Body of pancreas (tissue), 4 donors: ENCODE results near the gene NSL1.
A peak's percentile ranks its signal among the peaks of the same experiment; 100 is the strongest.

Experiments used
- POLR2A ChIP-seq, 3 donors: fragments of 450-650 bp; IDR thresholded peaks; one replicate each; pipeline ENCODE4 v1.6.1; 2016; ENCODE audit warnings: antibody characterized with exemption in 3 of 3, mild to moderate bottlenecking in 2 of 3
- TF ChIP-seq, protein P1 (sequence below), 7 experiments: fragments of 450-650 bp in 4 of 7; fragments of 200-600 bp in 3 of 7; sonication (generic) in 3 of 7; IDR thresholded peaks; one replicate each; pipeline ENCODE4 v1.5.1; 2016 to 2019; ENCODE audit warnings: antibody characterized with exemption in 7 of 7

DNA sequence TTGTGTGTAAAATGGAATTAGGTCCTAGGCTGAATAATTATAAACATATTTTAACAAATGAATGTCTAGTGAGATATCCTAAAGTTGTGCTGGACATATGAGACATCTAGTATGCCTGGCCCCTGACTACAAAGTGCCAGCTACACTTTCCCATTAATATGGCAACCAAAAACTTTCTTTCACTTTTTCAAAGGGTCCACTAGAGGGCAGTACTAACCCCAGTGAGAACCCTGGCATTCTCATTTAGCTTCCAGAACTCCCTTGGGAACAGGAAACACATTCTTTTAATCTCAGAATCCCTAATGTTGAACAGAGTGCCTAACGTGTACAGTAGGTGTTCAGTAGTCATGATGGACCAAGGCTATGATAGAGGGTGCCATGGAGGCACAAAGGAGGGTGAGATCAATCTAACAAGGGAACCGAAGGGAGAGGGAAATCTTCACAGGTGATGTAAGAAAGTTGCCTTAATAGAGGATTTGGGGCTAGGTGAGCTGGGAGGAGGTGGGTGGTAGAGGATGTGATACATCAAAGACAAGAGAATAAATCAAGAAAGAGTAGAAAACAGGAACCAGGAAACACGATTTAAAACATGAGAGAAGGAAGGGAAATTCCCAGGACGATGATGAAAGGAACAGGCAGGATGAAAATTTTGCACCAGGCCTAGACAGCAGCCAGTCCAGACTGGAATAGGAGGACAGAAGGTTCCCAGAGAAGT, 41.6 kb downstream of the NSL1 start:
- TF ChIP-seq, protein P1, sequence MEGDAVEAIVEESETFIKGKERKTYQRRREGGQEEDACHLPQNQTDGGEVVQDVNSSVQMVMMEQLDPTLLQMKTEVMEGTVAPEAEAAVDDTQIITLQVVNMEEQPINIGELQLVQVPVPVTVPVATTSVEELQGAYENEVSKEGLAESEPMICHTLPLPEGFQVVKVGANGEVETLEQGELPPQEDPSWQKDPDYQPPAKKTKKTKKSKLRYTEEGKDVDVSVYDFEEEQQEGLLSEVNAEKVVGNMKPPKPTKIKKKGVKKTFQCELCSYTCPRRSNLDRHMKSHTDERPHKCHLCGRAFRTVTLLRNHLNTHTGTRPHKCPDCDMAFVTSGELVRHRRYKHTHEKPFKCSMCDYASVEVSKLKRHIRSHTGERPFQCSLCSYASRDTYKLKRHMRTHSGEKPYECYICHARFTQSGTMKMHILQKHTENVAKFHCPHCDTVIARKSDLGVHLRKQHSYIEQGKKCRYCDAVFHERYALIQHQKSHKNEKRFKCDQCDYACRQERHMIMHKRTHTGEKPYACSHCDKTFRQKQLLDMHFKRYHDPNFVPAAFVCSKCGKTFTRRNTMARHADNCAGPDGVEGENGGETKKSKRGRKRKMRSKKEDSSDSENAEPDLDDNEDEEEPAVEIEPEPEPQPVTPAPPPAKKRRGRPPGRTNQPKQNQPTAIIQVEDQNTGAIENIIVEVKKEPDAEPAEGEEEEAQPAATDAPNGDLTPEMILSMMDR (IDR thresholded peaks at IDR 0.05) = peak; percentile 52 to 73 (median 62)
- no peak for TF ChIP-seq POLR2A (IDR thresholded peaks at IDR 0.05)
